ENCODE data around the gene PCNX2.

- TF ChIP-seq FOXM1 (IDR thresholded peaks at IDR 0.05; ENCODE audit: borderline replicate concordance, low read depth) (no peak), CREB1 (IDR thresholded peaks at IDR 0.05; ENCODE audit: low read depth) (no peak), REST (IDR thresholded peaks at IDR 0.05; ENCODE audit: low read depth) (no peak), EP300 (IDR thresholded peaks at IDR 0.05; ENCODE audit: borderline replicate concordance) (no peak), YY1 (IDR thresholded peaks at IDR 0.05; ENCODE audit: low read depth) (no peak), NFIC (IDR thresholded peaks at IDR 0.05) (no peak), CEBPB (IDR thresholded peaks at IDR 0.05) (no peak), MAX (IDR thresholded peaks at IDR 0.05) (no peak), TCF12 (IDR thresholded peaks at IDR 0.05; ENCODE audit: low read depth) (no peak), USF1 (IDR thresholded peaks at IDR 0.05) (no peak), EGR1 (IDR thresholded peaks at IDR 0.05) (no peak), RAD21 (IDR thresholded peaks at IDR 0.05; ENCODE audit: low read depth) (no peak), TAF1 (IDR thresholded peaks at IDR 0.05; ENCODE audit: low read depth) (no peak)
These were observed 305.1 kb downstream of the PCNX2 start for GRCh38 chr1:232990176-232991128.
